IgD-negative memory B cell (primary cell): ENCODE data around the gene HTT-AS. TPM values are rescaled to one million over a fixed set of nuclear protein-coding genes. Genes with fewer than 3 reads are reported as not detected.

Experiments
- H3K27ac Mint-ChIP-seq, 3 donors: one replicate each; pipeline ENCODE4 v1.8.0; 2020 to 2022; ENCODE audit warnings: mild to moderate bottlenecking in 3 of 3, mixed read lengths in 3 of 3, moderate library complexity in 1 of 3
- H3K27me3 Mint-ChIP-seq: one replicate; pipeline ENCODE4 v1.8.0; 2021; ENCODE audit warnings: mixed read lengths
- H3K36me3 Mint-ChIP-seq: one replicate; pipeline ENCODE4 v1.8.0; 2020; ENCODE audit warnings: mild to moderate bottlenecking, mixed read lengths
- H3K4me1 Mint-ChIP-seq, 3 donors: one replicate each; pipeline ENCODE4 v1.8.0; 2020 to 2022; ENCODE audit warnings: mixed read lengths in 3 of 3, mild to moderate bottlenecking in 1 of 3
- H3K4me3 Mint-ChIP-seq, 4 donors: one replicate each; pipeline ENCODE4 v1.8.0; 2020 to 2022; ENCODE audit warnings: mild to moderate bottlenecking in 4 of 4, mixed read lengths in 4 of 4, moderate library complexity in 3 of 4
- H3K9me3 Mint-ChIP-seq, 3 donors: one replicate each; pipeline ENCODE4 v1.8.0; 2020 to 2021; ENCODE audit warnings: mixed read lengths in 3 of 3, mild to moderate bottlenecking in 1 of 3
- polyA plus RNA-seq: library from polyadenylated mRNA; unstranded; fragments of 300-500 nt; fragmentation: Illumina TruSeq; gene quantifications from one replicate; pipeline ENCODE4 v1.2.3, GENCODE V29; 2021

The HTT-AS gene
- polyA plus RNA-seq, 1 donor from 2014 or later, result not detected

- Mint-ChIP-seq H3K36me3 (peaks cover 11% of the 10 kb centered on the region), H3K4me3 (peak overlapping the region; percentile 57 to 92 (median 80)), H3K27ac (peak overlapping the region; percentile 79 to 98 (median 98)), H3K4me1 (peaks cover 22 to 41% (median 32%) of the 10 kb centered on the region in 3 donors), H3K9me3 (peaks cover 0 to 7% (median 0%) of the 10 kb centered on the region in 3 donors), H3K27me3 (no peaks in the 10 kb centered on the region)
These were observed 26.7 kb downstream of the HTT-AS start for GRCh38 chr4:3047464-3048286.

GRCh38 chr4:3046623-3047022, 27.7 kb downstream of the HTT-AS start:
- peaks cover 0 to 7% (median 0%) of the 10 kb centered on the region in 3 donors for H3K9me3 Mint-ChIP-seq
- H3K27me3 Mint-ChIP-seq, result no peaks in the 10 kb centered on the region
- peak overlapping the region; percentile 95 to 99 (median 98) for H3K27ac Mint-ChIP-seq
- peaks cover 10% of the 10 kb centered on the region for H3K36me3 Mint-ChIP-seq
- H3K4me1 Mint-ChIP-seq, result peaks cover 33 to 48% (median 35%) of the 10 kb centered on the region in 3 donors
- peak overlapping the region in 3 of 4 donors; percentile 63 to 92 (median 84) for H3K4me3 Mint-ChIP-seq

GRCh38 chr4:3046162-3046561, 28.2 kb downstream of the HTT-AS start:
- Mint-ChIP-seq H3K9me3 (peaks cover 0 to 7% (median 0%) of the 10 kb centered on the region in 3 donors), H3K27me3 (no peaks in the 10 kb centered on the region), H3K4me1 (peaks cover 35 to 48% (median 38%) of the 10 kb centered on the region in 3 donors), H3K4me3 (peak overlapping the region in 3 of 4 donors; percentile 66 to 84 (median 75)), H3K27ac (peak overlapping the region; percentile 95 to 99 (median 98)), H3K36me3 (peaks cover 10% of the 10 kb centered on the region)

GRCh38 chr4:3044870-3045819, 29.2 kb downstream of the HTT-AS start:
- peak overlapping the region; percentile 38 to 88 (median 84) for H3K4me3 Mint-ChIP-seq
- H3K36me3 Mint-ChIP-seq, result peaks cover 10% of the 10 kb centered on the region
- peaks cover 36 to 51% (median 43%) of the 10 kb centered on the region in 3 donors for H3K4me1 Mint-ChIP-seq
- no peaks in the 10 kb centered on the region for H3K27me3 Mint-ChIP-seq
- H3K27ac Mint-ChIP-seq, result peak overlapping the region; percentile 95 to 99 (median 98)
- peaks cover 0 to 7% (median 0%) of the 10 kb centered on the region in 3 donors for H3K9me3 Mint-ChIP-seq

GRCh38 chr4:3043282-3044020, 30.9 kb downstream of the HTT-AS start:
- Mint-ChIP-seq H3K27ac (peak overlapping the region; percentile 1 to 89 (median 70)), H3K4me1 (peaks cover 40 to 52% (median 43%) of the 10 kb centered on the region in 3 donors), H3K36me3 (peaks cover 10% of the 10 kb centered on the region), H3K27me3 (no peaks in the 10 kb centered on the region), H3K9me3 (peaks cover 0 to 7% (median 0%) of the 10 kb centered on the region in 3 donors), H3K4me3 (peak overlapping the region in 3 of 4 donors; percentile 0 to 67 (median 65))

- Mint-ChIP-seq H3K4me3 (peak overlapping the region; percentile 89 to 98 (median 96)), H3K4me1 (peaks cover 37 to 47% (median 39%) of the 10 kb centered on the region in 3 donors), H3K27ac (peak overlapping the region; percentile 95 to 98 (median 97)), H3K27me3 (peaks cover 1% of the 10 kb centered on the region), H3K36me3 (peaks cover 12% of the 10 kb centered on the region), H3K9me3 (peaks cover 0 to 7% (median 0%) of the 10 kb centered on the region in 3 donors)
These were observed 32.1 kb downstream of the HTT-AS start for GRCh38 chr4:3042226-3042625.

- peaks cover 39 to 49% (median 41%) of the 10 kb centered on the region in 3 donors for H3K4me1 Mint-ChIP-seq
- peak overlapping the region; percentile 95 to 98 (median 97) for H3K27ac Mint-ChIP-seq
- H3K36me3 Mint-ChIP-seq, result peaks cover 12% of the 10 kb centered on the region
These were observed 32.9 kb downstream of the HTT-AS start for GRCh38 chr4:3041192-3042142.

GRCh38 chr4:3040452-3041191, 33.7 kb downstream of the HTT-AS start:
- Mint-ChIP-seq H3K4me1 (peaks cover 31 to 42% (median 34%) of the 10 kb centered on the region in 3 donors), H3K4me3 (peak overlapping the region; percentile 89 to 98 (median 96)), H3K9me3 (peaks cover 0 to 5% (median 0%) of the 10 kb centered on the region in 3 donors), H3K27me3 (peaks cover 4% of the 10 kb centered on the region), H3K27ac (peak overlapping the region; percentile 95 to 98 (median 97)), H3K36me3 (peaks cover 11% of the 10 kb centered on the region)

More at GRCh38 chr4:3041192-3042142, 32.9 kb downstream of the HTT-AS start:
- peaks cover 4% of the 10 kb centered on the region for H3K27me3 Mint-ChIP-seq
- H3K4me3 Mint-ChIP-seq, result peak overlapping the region; percentile 89 to 98 (median 96)
- H3K9me3 Mint-ChIP-seq, result peaks cover 0 to 7% (median 0%) of the 10 kb centered on the region in 3 donors

- H3K4me1 Mint-ChIP-seq, result peaks cover 26 to 35% (median 29%) of the 10 kb centered on the region in 3 donors
- H3K4me3 Mint-ChIP-seq, result peak overlapping the region; percentile 89 to 98 (median 96)
- peaks cover 7% of the 10 kb centered on the region for H3K36me3 Mint-ChIP-seq
- H3K27ac Mint-ChIP-seq, result peak overlapping the region in 2 of 3 donors; percentile 95 to 97
- H3K9me3 Mint-ChIP-seq, result no peaks in the 10 kb centered on the region
- H3K27me3 Mint-ChIP-seq, result peaks cover 4% of the 10 kb centered on the region
These were observed 34.5 kb downstream of the HTT-AS start for GRCh38 chr4:3039706-3040366.

- Mint-ChIP-seq H3K27me3 (peaks cover 4% of the 10 kb centered on the region), H3K27ac (peak overlapping the region; percentile 2 to 95 (median 11)), H3K4me1 (peaks cover 22 to 26% (median 24%) of the 10 kb centered on the region in 3 donors), H3K4me3 (peak overlapping the region; percentile 3 to 88 (median 63)), H3K9me3 (no peaks in the 10 kb centered on the region), H3K36me3 (peaks cover 3% of the 10 kb centered on the region)
These were observed 36.3 kb downstream of the HTT-AS start for GRCh38 chr4:3037957-3038461.

GRCh38 chr4:3036131-3036952, 38.0 kb downstream of the HTT-AS start:
- no peaks in the 10 kb centered on the region for H3K9me3 Mint-ChIP-seq
- H3K27ac Mint-ChIP-seq, result peak overlapping the region in 2 of 3 donors; percentile 8 to 59
- H3K36me3 Mint-ChIP-seq, result peaks cover 3% of the 10 kb centered on the region
- peak overlapping the region in 1 of 4 donors; percentile 84 for H3K4me3 Mint-ChIP-seq
- peaks cover 4% of the 10 kb centered on the region for H3K27me3 Mint-ChIP-seq
- H3K4me1 Mint-ChIP-seq, result peaks cover 12 to 17% (median 16%) of the 10 kb centered on the region in 3 donors
